Liver (tissue), 9 donors: Measurements from ENCODE around the gene LZTS3. TPM values are rescaled to one million over a fixed set of nuclear protein-coding genes. Genes with fewer than 3 reads are reported as not detected.
"Not testable (repeated sequence)": the region's sequence is repeated elsewhere in the genome, so short reads cannot be mapped to it uniquely, and the experiment has no call there.

ENCODE experiments used
- DNase-seq: peaks from one replicate; pipeline ENCODE4 v3.0.0-alpha.2; 2017; ENCODE audit warnings: low spot score
- H3K27ac ChIP-seq, 2 donors: one replicate each; pipeline ENCODE4 v1.7.0; 2013; ENCODE audit warnings: inconsistent platforms in 2 of 2, low read length in 2 of 2, control low read depth in 1 of 2, low read depth in 1 of 2, mild to moderate bottlenecking in 1 of 2
- H3K27me3 ChIP-seq, 4 donors: one replicate each; pipeline versions ENCODE4 v1.6.1 to v1.7.0; 2013; ENCODE audit warnings: low read length in 3 of 4, inconsistent platforms in 1 of 4, mild to moderate bottlenecking in 1 of 4, moderate library complexity in 1 of 4; ENCODE audit not compliant: control insufficient read depth in 4 of 4, insufficient read depth in 4 of 4
- H3K36me3 ChIP-seq, 4 donors: one replicate each; pipeline versions ENCODE4 v1.6.1 to v1.7.0; 2013; ENCODE audit warnings: low read length in 3 of 4, mild to moderate bottlenecking in 3 of 4, low read depth in 1 of 4, moderate library complexity in 1 of 4; ENCODE audit not compliant: control insufficient read depth in 4 of 4, insufficient read depth in 3 of 4
- H3K4me1 ChIP-seq, 4 donors: one replicate each; pipeline versions ENCODE4 v1.6.1 to v1.7.0; 2013; ENCODE audit warnings: low read length in 3 of 4, mild to moderate bottlenecking in 3 of 4, moderate library complexity in 1 of 4; ENCODE audit not compliant: control insufficient read depth in 4 of 4, insufficient read depth in 4 of 4
- H3K4me3 ChIP-seq, 3 donors: one replicate each; pipeline versions ENCODE4 v1.6.1 to v1.7.0; 2013; ENCODE audit warnings: low read length in 3 of 3, control low read depth in 1 of 3, low read depth in 1 of 3, mild to moderate bottlenecking in 1 of 3
- H3K9ac ChIP-seq, 2 donors: one replicate each; pipeline ENCODE4 v1.7.0; 2013; ENCODE audit warnings: low read length in 2 of 2, mild to moderate bottlenecking in 2 of 2, moderate library complexity in 2 of 2, control low read depth in 1 of 2, low read depth in 1 of 2
- H3K9me3 ChIP-seq, 4 donors: one replicate each; pipeline versions ENCODE4 v1.6.1 to v1.7.0; 2013; ENCODE audit warnings: low read length in 3 of 4; ENCODE audit not compliant: control insufficient read depth in 4 of 4
- ATF3 ChIP-seq: IDR thresholded peaks from 2 replicates; pipeline ENCODE4 v1.6.1; 2016; ENCODE audit warnings: antibody characterized with exemption
- CTCF ChIP-seq: fragments of 150-350 bp; IDR thresholded peaks from 2 replicates; pipeline ENCODE4 v1.5.1; 2017; ENCODE audit warnings: improper control_type of control experiment, low read depth, low read length; ENCODE audit not compliant: missing input control
- EGR1 ChIP-seq, 2 donors: IDR thresholded peaks; 2 replicates each; pipeline ENCODE4 v1.6.1; 2016 to 2018; ENCODE audit warnings: antibody characterized with exemption in 2 of 2, low read depth in 2 of 2
- FOXA2 ChIP-seq: IDR thresholded peaks from 2 replicates; pipeline ENCODE4 v1.6.1; 2016; ENCODE audit warnings: antibody characterized with exemption
- GABPA ChIP-seq, 2 donors: IDR thresholded peaks in 1 of 2; conservative IDR thresholded peaks in 1 of 2; 2 replicates each; pipeline ENCODE4 v1.6.1; 2016; ENCODE audit warnings: antibody characterized with exemption in 2 of 2, mild to moderate bottlenecking in 1 of 2, moderate library complexity in 1 of 2
- HNF4G ChIP-seq: IDR thresholded peaks from 2 replicates; pipeline ENCODE4 v1.6.1; 2016; ENCODE audit warnings: antibody characterized with exemption
- JUND ChIP-seq, 2 donors: IDR thresholded peaks; 2 replicates each; pipeline ENCODE4 v1.6.1; 2016; ENCODE audit warnings: antibody characterized with exemption in 2 of 2
- NR2F2 ChIP-seq: IDR thresholded peaks from 2 replicates; pipeline ENCODE4 v1.6.1; 2016; ENCODE audit warnings: antibody characterized with exemption
- RAD21 ChIP-seq, 2 donors: IDR thresholded peaks; 2 replicates each; pipeline ENCODE4 v1.6.1; 2016; ENCODE audit warnings: antibody characterized with exemption in 2 of 2, mild to moderate bottlenecking in 2 of 2
- RXRA ChIP-seq, 2 donors: IDR thresholded peaks; 2 replicates each; pipeline ENCODE4 v1.6.1; 2017 to 2018; ENCODE audit warnings: antibody characterized with exemption in 2 of 2, mild to moderate bottlenecking in 1 of 2
- SP1 ChIP-seq: IDR thresholded peaks from 2 replicates; pipeline ENCODE4 v1.6.1; 2018; ENCODE audit warnings: antibody characterized with exemption, mild to moderate bottlenecking
- TAF1 ChIP-seq: conservative IDR thresholded peaks from 2 replicates; pipeline ENCODE4 v1.6.1; 2016; ENCODE audit warnings: antibody characterized with exemption, mild to moderate bottlenecking
- YY1 ChIP-seq: IDR thresholded peaks from 2 replicates; pipeline ENCODE4 v1.6.1; 2016; ENCODE audit warnings: antibody characterized with exemption, mild to moderate bottlenecking
- WGBS: extraction: QIAGEN DNeasy Blood & Tissue Kit; methylation state at CpG from one replicate; pipeline ENCODE4 v1.1.7; 2013; 5-methylcytosine and 5-hydroxymethylcytosine counted together
- polyA plus RNA-seq, 2 donors: library from polyadenylated mRNA; stranded (reverse) in 1 of 2; unstranded in 1 of 2; fragments of 200-250 nt in 1 of 2; fragments of >200 nt in 1 of 2; fragmentation: Nextera tagmentation in 1 of 2; extraction: Ambion mirVana in 1 of 2; gene quantifications; one replicate each; pipeline versions ENCODE4 v1.2.1 to v1.2.3, GENCODE V29; 2013 to 2015
- total RNA-seq, 2 donors: library from RNA; depleted of rRNA; stranded (reverse); fragments of >200 nt; gene quantifications; one replicate each; pipeline ENCODE4 v1.2.3, GENCODE V29; 2014
- TF ChIP-seq, protein P1 (sequence below): IDR thresholded peaks from 2 replicates; pipeline ENCODE4 v1.6.1; 2016; ENCODE audit warnings: antibody characterized with exemption
- TF ChIP-seq, protein P2 (sequence below): IDR thresholded peaks from 2 replicates; pipeline ENCODE4 v1.6.1; 2016; ENCODE audit warnings: antibody characterized with exemption, mild to moderate bottlenecking
- donor health status: healthy.
- donor health status: healthy.
- donor health status: healthy.
- donor health status: healthy.
- donor health status: healthy.

LZTS3 gene
- total and polyA plus RNA-seq, 4 donors: 1.9 to 3.7 (median 3.5) TPM

GRCh38 chr20:3187861-3188260 lies 14.5 kb upstream of the LZTS3 start:
- DNase-seq, H3K9ac ChIP-seq, H3K4me3 ChIP-seq, H3K27me3 ChIP-seq, H3K9me3 ChIP-seq, H3K4me1 ChIP-seq, H3K27ac ChIP-seq: not testable (repeated sequence)
- peaks cover 3 to 36% (median 18%) of the 10 kb centered on the region in 4 donors for H3K36me3 ChIP-seq
- WGBS: 96% methylated on average over 9 of the region's 9 CpGs

DNA sequence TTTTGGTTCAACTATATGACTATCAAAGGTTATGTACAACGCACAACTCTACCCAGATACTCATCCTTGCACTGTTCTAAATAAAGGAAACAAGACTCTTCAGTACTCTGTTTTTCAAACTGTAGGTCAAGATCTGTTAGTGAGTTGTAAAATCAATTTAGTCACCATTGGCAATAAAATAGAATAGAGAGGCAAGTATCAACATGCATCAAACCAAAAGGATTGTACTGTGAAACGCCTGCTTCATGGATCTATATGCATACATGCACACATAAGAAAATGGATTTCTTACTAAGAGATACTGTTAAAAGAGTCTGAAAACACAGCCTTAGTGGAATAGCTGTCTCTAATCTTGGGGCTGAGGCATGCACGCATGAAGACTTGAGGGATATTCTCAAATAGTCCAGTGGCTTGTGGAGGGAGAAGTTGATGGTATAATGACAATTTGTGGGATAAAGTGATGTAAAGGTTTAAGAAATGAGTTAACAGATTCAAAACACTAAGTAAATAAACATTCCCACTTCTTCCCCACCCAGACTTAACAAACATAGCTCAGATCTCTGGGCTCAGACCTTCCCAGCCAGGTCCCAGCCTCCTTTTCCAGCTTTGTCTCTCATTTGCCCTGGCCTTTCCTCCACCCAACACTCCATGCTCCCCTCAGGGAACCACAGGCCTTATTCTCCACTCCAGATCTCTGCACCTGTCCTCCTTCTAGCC lies 10.7 kb upstream of the LZTS3 start:
- Histone ChIP-seq H3K4me3 (no peak overlapping the region), H3K9ac (no peak overlapping the region), H3K36me3 (peaks cover 0 to 3% (median 0%) of the 10 kb centered on the region in 4 donors), H3K27me3 (no peaks in the 10 kb centered on the region), H3K9me3 (no peaks in the 10 kb centered on the region), H3K27ac (no peak overlapping the region), H3K4me1 (no peaks in the 10 kb centered on the region)
- no peak for TF ChIP-seq YY1
- TF ChIP-seq, protein P1, sequence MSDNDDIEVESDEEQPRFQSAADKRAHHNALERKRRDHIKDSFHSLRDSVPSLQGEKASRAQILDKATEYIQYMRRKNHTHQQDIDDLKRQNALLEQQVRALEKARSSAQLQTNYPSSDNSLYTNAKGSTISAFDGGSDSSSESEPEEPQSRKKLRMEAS: no peak
- TF ChIP-seq NR2F2: no peak
- no peak for TF ChIP-seq CTCF
- no peak for TF ChIP-seq HNF4G
- no peak for TF ChIP-seq RXRA (IDR thresholded peaks at IDR 0.05)
- no peak for DNase-seq
- WGBS: 97% methylated on average over 3 of the region's 3 CpGs

GRCh38 chr20:3182429-3182828 lies 9.1 kb upstream of the LZTS3 start:
- H3K4me3 ChIP-seq, H3K9ac ChIP-seq, DNase-seq, H3K9me3 ChIP-seq, H3K27me3 ChIP-seq, H3K4me1 ChIP-seq, H3K36me3 ChIP-seq, H3K27ac ChIP-seq: not testable (repeated sequence)
- 97% methylated on average over 5 of the region's 5 CpGs for WGBS

GRCh38 chr20:3181270-3181669 lies 7.9 kb upstream of the LZTS3 start:
- H3K27ac ChIP-seq: no peak overlapping the region
- H3K4me1 ChIP-seq: no peaks in the 10 kb centered on the region
- H3K9me3 ChIP-seq: no peaks in the 10 kb centered on the region
- 80% methylated on average over 5 of the region's 5 CpGs for WGBS
- DNase-seq: no peak
- H3K27me3 ChIP-seq: no peaks in the 10 kb centered on the region
- H3K36me3 ChIP-seq: peaks cover 0 to 3% (median 0%) of the 10 kb centered on the region in 4 donors
- H3K4me3 ChIP-seq: no peak overlapping the region
- no peak overlapping the region for H3K9ac ChIP-seq
- TF ChIP-seq ATF3 (no peak), RAD21 (IDR thresholded peaks at IDR 0.05) (no peak), RXRA (IDR thresholded peaks at IDR 0.05) (no peak), EGR1 (IDR thresholded peaks at IDR 0.05; ENCODE audit: low read depth in 2 of 2) (no peak), JUND (IDR thresholded peaks at IDR 0.05) (no peak), FOXA2 (no peak), TAF1 (no peak), GABPA (IDR thresholded peaks at IDR 0.05 in 1 of 2, conservative IDR thresholded peaks at IDR 0.05 in 1 of 2) (no peak), HNF4G (no peak), SP1 (no peak)
- TF ChIP-seq, protein P1: no peak
- TF ChIP-seq, protein P2, sequence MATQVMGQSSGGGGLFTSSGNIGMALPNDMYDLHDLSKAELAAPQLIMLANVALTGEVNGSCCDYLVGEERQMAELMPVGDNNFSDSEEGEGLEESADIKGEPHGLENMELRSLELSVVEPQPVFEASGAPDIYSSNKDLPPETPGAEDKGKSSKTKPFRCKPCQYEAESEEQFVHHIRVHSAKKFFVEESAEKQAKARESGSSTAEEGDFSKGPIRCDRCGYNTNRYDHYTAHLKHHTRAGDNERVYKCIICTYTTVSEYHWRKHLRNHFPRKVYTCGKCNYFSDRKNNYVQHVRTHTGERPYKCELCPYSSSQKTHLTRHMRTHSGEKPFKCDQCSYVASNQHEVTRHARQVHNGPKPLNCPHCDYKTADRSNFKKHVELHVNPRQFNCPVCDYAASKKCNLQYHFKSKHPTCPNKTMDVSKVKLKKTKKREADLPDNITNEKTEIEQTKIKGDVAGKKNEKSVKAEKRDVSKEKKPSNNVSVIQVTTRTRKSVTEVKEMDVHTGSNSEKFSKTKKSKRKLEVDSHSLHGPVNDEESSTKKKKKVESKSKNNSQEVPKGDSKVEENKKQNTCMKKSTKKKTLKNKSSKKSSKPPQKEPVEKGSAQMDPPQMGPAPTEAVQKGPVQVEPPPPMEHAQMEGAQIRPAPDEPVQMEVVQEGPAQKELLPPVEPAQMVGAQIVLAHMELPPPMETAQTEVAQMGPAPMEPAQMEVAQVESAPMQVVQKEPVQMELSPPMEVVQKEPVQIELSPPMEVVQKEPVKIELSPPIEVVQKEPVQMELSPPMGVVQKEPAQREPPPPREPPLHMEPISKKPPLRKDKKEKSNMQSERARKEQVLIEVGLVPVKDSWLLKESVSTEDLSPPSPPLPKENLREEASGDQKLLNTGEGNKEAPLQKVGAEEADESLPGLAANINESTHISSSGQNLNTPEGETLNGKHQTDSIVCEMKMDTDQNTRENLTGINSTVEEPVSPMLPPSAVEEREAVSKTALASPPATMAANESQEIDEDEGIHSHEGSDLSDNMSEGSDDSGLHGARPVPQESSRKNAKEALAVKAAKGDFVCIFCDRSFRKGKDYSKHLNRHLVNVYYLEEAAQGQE: no peak
